Pons (tissue), 1 donor: Measurements from ENCODE around the gene RGS21.
"Not testable (repeated sequence)": the region's sequence is repeated elsewhere in the genome, so short reads cannot be mapped to it uniquely, and the experiment has no call there.

Experiments used
- DNase-seq: peaks from one replicate; pipeline ENCODE4 v3.0.0-alpha.2; 2016; ENCODE audit warnings: low spot score

Gene RGS21, protein sequence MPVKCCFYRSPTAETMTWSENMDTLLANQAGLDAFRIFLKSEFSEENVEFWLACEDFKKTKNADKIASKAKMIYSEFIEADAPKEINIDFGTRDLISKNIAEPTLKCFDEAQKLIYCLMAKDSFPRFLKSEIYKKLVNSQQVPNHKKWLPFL

DNA sequence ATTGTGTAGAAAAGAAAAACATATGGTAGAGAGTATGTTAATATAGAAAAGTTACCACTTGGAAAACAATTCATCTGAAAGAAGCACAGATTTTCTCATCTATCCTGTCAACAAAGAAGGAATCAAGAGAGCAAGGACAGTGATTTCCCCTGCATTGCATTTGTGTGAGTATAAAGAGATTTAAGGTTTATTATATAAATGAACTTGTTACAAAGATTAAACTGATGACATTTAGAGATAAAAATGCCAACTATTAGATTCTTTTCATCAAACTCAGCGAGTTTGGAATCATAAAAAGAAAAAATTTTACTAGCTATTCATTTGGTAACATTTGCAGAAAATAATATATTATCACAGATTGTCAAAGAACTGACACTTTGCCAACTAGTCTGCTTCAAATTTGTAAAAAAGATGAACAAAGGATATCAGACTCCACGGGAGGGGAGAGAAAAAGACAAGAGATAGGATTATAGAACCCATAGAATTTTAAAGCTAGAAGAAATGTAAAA, at the start of gene RGS21:
TSS of gene RGS21 (plus strand) at position 51 of the 509 bp plus-strand sequence. CDS start 26,045 bp downstream, outside the sequence.
- no peak for DNase-seq

GRCh38 chr1:192268468-192269052, 48.2 kb upstream of the RGS21 start:
- DNase-seq = no peak

- DNase-seq = no peak
Observed at GRCh38 chr1:192270398-192270797, 46.4 kb upstream of the RGS21 start.

DNA sequence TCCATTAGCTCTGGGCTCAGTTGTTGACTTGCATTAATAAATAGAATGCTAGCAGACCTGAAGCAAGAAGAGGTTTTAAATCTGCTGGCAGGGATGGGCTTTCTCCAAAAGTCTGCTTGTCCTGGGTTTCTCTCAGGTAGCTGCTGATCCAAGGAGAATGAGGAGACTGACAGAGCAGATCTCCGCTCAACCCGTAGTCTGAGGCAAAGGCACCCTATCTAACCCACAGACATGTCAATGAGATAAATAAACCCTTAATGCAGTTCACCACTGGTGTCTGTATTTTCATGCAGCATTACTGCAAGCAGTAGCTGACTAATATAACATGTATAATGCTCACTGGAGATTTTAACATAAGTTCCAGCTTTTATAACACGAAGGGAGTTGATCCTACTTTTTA, 44.1 kb upstream of the RGS21 start:
- DNase-seq = no peak

GRCh38 chr1:192274588-192274987, 42.2 kb upstream of the RGS21 start:
- DNase-seq = no peak

- no peak for DNase-seq
Observed at GRCh38 chr1:192277635-192278034, 39.2 kb upstream of the RGS21 start.

DNA sequence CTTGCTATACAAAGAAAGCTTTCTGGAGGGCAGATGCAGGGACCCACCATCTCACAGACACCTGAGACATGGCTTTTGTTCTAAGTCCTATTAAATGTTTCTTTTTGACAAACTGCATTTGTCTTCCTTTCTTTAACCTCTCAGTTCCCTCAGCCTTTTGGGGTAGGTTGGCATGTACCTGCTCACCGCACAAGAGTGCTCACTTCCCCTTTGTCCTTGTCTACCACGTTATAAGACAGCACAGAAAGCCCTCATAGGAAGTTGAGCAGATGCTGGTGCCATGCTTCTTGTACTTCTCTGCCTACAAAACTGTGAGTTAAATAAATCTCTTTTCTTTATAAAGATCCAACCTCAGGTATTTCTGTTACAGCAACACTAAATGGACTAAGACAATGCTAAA, 31.9 kb upstream of the RGS21 start:
- DNase-seq = no peak

- no peak for DNase-seq
Observed at GRCh38 chr1:192303029-192303428, 13.8 kb upstream of the RGS21 start.

- not testable (repeated sequence) for DNase-seq
Observed at GRCh38 chr1:192308314-192308713, 8.5 kb upstream of the RGS21 start.

DNA sequence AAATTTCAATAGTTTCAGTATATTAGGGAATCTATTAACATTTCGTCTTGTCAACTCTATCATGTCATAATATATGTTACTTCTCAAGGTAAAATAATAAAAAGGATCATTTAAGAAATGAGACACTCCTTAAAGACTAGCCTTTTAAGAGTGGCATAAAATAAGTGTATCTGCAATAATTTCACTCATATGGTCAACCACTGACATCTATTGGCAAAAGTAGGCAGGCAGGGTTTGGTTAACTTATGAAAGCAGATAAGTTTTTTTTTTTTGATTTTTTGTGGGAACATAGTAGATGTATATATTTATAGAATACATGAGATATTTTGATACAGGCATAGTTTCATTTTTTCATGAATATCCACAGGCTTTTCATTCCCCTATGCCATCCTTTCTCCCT, 5.5 kb upstream of the RGS21 start:
- DNase-seq = peak; percentile 29

GRCh38 chr1:192327997-192328396, 11.2 kb downstream of the RGS21 start:
- no peak for DNase-seq

DNA sequence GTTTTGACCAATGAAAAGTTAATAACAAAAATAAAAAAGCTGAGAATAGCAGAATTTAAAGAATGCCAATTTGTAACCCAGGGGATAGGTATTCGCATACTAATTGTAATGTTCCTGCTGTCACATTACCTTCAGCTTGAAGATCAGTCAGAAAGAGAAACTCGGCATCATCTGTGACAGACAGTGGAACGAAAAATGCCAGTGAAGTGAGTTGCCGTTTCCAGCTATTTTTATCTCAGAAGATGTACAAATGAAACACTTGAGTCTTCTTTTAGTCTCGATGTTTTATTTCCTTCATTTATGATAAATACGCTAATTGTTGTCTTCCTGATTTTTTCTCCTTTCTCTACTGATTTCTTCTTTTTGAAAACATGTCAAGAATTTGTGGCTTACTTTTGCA, 26.1 kb downstream of the RGS21 start:
- DNase-seq = no peak

DNA sequence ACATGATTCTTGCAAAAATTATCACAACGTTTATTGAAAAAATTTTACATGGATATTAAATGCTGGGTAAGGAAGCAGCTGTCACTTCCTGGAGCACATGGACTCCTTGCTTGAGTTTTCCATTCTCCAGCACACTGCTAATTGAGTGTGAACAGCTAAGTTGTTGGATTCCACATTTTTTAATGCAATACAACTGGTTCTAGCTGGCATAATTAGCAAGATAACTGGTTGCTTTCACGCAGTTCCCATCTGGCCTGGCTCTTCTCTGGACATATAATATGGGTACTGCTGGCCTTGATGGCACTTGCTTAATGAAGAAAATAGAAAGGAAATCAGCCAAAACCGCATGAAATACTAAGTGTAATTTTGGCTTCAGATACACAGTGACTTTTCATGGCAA, 26.6 kb downstream of the RGS21 start:
- no peak for DNase-seq

GRCh38 chr1:192349314-192349713, 32.5 kb downstream of the RGS21 start:
- DNase-seq = no peak

GRCh38 chr1:192350356-192350755, 33.6 kb downstream of the RGS21 start:
- DNase-seq = no peak

GRCh38 chr1:192351550-192351949, 34.8 kb downstream of the RGS21 start:
- no peak for DNase-seq

DNA sequence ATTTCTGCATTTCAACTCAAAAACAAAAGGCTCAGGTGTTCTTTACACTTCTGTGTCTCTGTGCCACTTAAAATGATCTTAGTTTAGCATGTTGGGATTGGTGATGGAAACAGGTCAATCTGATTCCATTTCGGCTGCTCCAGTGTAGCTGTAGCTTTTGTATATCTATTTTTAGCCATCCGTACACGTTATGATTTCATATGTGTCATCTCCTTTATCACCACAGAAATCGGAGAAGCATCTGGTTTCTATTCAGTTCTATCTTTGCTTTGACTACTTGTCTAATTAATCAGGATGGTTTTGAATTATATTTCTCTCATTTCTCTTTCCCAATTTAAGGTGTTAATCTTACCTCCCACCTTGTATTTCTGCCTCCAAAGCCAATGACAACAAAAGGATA, 41.1 kb downstream of the RGS21 start:
- DNase-seq = no peak

GRCh38 chr1:192358402-192358801, 41.6 kb downstream of the RGS21 start:
- no peak for DNase-seq

DNA sequence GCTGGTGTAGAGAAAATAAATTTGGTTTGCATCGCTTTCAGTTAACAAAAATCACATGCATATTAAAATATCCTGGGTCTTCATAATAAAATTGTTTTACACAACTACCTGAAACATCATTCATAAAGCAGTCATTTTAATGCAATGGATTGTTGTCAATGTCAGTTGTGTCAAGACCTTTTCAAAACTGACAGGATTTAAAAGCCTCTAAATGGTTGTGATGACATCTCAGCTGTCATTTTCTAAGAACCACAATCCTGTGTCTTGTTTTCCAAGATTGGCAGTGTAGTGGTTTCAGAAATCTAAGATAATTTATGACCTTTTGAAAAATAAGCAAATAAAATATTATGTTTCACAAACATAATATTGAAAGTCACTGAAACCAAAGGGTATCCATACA, 42.0 kb downstream of the RGS21 start:
- no peak for DNase-seq

- no peak for DNase-seq
Observed at GRCh38 chr1:192363177-192363576, 46.4 kb downstream of the RGS21 start.

DNA sequence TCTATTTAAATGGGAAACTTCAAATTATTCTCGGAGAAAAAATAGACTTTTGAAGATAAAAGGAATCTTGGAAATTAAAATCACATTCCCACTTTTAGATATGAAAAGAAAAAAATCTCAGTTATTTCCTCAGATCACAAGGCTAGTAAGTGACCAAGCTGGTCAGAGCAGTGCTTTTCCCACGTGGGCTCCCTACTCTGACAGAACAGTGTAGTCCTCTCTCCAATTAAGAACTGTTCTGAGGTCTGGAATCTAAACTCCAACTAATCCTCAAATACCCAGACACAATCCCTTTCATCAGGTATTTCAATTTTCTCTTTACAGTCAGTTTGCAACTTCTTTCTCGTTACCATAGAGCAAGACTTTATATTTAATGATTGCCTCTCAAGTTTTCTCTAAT, 50.6 kb downstream of the RGS21 start:
- DNase-seq = no peak

DNA sequence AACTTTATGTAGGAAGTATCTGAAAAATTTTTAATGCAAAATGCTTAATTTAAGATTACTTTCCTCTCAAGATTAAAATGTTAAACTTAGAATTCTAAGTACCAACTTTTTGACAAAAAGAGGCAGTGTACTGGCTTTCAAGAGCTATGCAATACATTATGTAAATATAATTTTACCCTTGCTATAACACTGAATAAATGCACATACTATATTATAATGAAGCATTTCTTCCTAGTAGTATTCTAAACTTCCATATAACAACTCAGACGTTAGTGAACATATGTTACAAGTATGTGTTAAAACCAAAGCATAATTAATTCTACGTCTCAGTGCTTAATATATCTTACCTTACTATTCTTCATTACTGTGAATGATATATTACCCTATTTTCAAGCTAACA, 58.5 kb downstream of the RGS21 start:
- DNase-seq = no peak

DNA sequence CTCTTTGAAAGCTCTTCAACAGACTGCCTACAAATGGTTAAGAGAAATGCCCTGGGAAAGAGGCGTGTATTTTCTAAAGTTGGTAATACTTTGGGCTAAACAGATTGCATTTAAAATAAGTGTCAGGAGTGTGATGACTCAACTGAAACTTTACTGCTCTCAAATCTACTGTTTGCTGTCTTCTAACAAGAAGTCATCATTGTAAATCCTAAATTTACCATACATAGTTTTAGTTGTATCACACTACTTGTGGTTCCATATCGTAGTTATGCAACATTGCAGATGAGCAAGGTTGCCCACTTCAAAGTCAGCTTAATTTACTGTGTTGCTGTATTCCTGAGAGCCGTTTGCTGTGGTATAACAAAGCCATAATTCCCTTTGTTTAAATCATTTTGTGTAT, 59.6 kb downstream of the RGS21 start:
- DNase-seq = no peak

DNA sequence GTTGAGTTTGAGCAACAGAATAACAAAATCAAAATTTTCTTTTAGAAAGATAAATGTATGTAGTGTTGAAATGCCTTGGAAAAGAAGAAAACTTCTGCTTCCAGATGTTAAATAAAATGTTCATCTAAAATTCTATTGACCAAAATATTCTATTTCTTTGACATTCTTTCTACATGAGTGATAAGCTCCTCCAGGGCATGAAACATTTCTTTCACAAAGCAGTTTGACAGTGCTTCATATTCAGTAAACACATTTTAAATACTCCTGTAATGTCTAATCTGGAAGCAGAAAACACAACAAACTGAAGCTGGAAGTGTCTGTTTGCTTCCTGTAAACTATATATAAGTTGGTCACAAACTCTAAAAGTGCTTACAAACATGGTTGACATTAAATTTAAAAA, 61.5 kb downstream of the RGS21 start:
- DNase-seq = no peak
